Testis (tissue), 2 donors: Measurements from ENCODE around the gene INSM1.

ENCODE experiments used
- POLR2A ChIP-seq: fragments of 450-650 bp; IDR thresholded peaks from one replicate; pipeline ENCODE4 v1.6.1; 2017; ENCODE audit warnings: antibody characterized with exemption, mild to moderate bottlenecking, moderate library complexity
- TF ChIP-seq, protein P1 (sequence below), 3 experiments: fragments of 450-650 bp in 2 of 3; fragments of 200-600 bp in 1 of 3; sonication (generic) in 1 of 3; IDR thresholded peaks; one replicate each; pipeline ENCODE4 v1.5.1; 2016 to 2019; ENCODE audit warnings: antibody characterized with exemption in 3 of 3, mild to moderate bottlenecking in 2 of 3, moderate library complexity in 1 of 3

DNA sequence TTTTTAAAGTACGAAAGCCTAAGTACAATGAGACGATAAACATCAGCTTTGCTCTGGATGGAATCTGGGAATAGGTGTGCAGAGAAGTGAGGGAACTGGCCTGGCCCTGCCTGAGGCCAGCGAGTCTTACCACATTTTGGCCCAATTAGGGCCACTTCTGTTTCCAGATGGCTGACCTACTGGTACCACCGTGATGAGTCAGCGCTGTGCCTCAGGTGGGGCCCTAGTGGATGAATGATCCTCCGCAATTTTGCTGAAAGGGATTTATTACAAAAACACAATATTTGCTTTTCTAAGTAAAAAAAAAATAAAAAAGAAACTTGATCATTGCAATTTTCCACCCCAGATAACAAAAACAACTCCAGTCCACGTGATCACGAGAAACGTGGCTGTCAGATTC, 22.5 kb downstream of the INSM1 start:
- TF ChIP-seq, protein P1, sequence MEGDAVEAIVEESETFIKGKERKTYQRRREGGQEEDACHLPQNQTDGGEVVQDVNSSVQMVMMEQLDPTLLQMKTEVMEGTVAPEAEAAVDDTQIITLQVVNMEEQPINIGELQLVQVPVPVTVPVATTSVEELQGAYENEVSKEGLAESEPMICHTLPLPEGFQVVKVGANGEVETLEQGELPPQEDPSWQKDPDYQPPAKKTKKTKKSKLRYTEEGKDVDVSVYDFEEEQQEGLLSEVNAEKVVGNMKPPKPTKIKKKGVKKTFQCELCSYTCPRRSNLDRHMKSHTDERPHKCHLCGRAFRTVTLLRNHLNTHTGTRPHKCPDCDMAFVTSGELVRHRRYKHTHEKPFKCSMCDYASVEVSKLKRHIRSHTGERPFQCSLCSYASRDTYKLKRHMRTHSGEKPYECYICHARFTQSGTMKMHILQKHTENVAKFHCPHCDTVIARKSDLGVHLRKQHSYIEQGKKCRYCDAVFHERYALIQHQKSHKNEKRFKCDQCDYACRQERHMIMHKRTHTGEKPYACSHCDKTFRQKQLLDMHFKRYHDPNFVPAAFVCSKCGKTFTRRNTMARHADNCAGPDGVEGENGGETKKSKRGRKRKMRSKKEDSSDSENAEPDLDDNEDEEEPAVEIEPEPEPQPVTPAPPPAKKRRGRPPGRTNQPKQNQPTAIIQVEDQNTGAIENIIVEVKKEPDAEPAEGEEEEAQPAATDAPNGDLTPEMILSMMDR (IDR thresholded peaks at IDR 0.05) = no peak
- TF ChIP-seq POLR2A = no peak
